ENCODE results near the gene AOC1.

GRCh38 chr7:150903606-150904005, 51.3 kb downstream of the AOC1 start:
- TF ChIP-seq CTCF (IDR thresholded peaks at IDR 0.05): no peak
- no peak for TF ChIP-seq POLR2A (IDR thresholded peaks at IDR 0.05)
